ENCODE measurements around the gene DKKL1. TPM values are rescaled to one million over a fixed set of nuclear protein-coding genes. Genes with fewer than 3 reads are reported as not detected.

Gene DKKL1
- total RNA-seq, 1 donor from 2014 or later, result not detected

- no peak overlapping the region for H3K4me3 ChIP-seq (ENCODE audit: low read depth, low read length)
- TF ChIP-seq CTCF (conservative IDR thresholded peaks at IDR 0.05; ENCODE audit: low read depth, low read length), result no peak
- no peak for DNase-seq (ENCODE audit: low read depth)
These were observed 16.7 kb downstream of the DKKL1 start for GRCh38 chr19:49380391-49380790.

- no peak for TF ChIP-seq CTCF (conservative IDR thresholded peaks at IDR 0.05; ENCODE audit: low read depth, low read length)
- DNase-seq (ENCODE audit: low read depth), result no peak
- no peak overlapping the region for H3K4me3 ChIP-seq (ENCODE audit: low read depth, low read length)
These were observed 19.0 kb downstream of the DKKL1 start for GRCh38 chr19:49382639-49383038.

- TF ChIP-seq CTCF (conservative IDR thresholded peaks at IDR 0.05; ENCODE audit: low read depth, low read length), result no peak
- H3K4me3 ChIP-seq (ENCODE audit: low read depth, low read length), result no peak overlapping the region
- DNase-seq (ENCODE audit: low read depth), result no peak
These were observed 19.9 kb downstream of the DKKL1 start for GRCh38 chr19:49383599-49383998.

- TF ChIP-seq CTCF (conservative IDR thresholded peaks at IDR 0.05; ENCODE audit: low read depth, low read length), result no peak
- no peak for DNase-seq (ENCODE audit: low read depth)
- H3K4me3 ChIP-seq (ENCODE audit: low read depth, low read length), result no peak within 1 kb of the TSS
These were observed 24.3 kb downstream of the DKKL1 start, which contains the start of gene KASH5 for GRCh38 chr19:49387936-49388372. Gene KASH5 (plus strand): TSS chr19:49388249. CDS start chr19:49390884, 2,635 bp downstream.

- no peak for TF ChIP-seq CTCF (conservative IDR thresholded peaks at IDR 0.05; ENCODE audit: low read depth, low read length)
- no peak for DNase-seq (ENCODE audit: low read depth)
- no peak overlapping the region for H3K4me3 ChIP-seq (ENCODE audit: low read depth, low read length)
These were observed 25.7 kb downstream of the DKKL1 start for GRCh38 chr19:49389406-49389805.

GRCh38 chr19:49390131-49390928 is 26.7 kb downstream of the DKKL1 start:
- TF ChIP-seq CTCF (conservative IDR thresholded peaks at IDR 0.05; ENCODE audit: low read depth, low read length), result no peak
- no peak for DNase-seq (ENCODE audit: low read depth)
- H3K4me3 ChIP-seq (ENCODE audit: low read depth, low read length), result no peak overlapping the region

- no peak for TF ChIP-seq CTCF (conservative IDR thresholded peaks at IDR 0.05; ENCODE audit: low read depth, low read length)
- DNase-seq (ENCODE audit: low read depth), result no peak
- no peak overlapping the region for H3K4me3 ChIP-seq (ENCODE audit: low read depth, low read length)
These were observed 27.3 kb downstream of the DKKL1 start for GRCh38 chr19:49390929-49391359.
